HEK293 (cell line): ENCODE results near the gene PLEKHB2.

Source experiments
- CTCF ChIA-PET: fragments of 350-600 bp; formaldehyde crosslinking; extraction: SDS; loops from one replicate; lab custom pipeline; 2021; ENCODE audit warnings: antibody characterized with exemption; lab: Yijun Ruan, JAX
- POLR2A ChIA-PET: fragments of 300-600 bp; formaldehyde crosslinking; extraction: SDS; loops from one replicate; lab custom pipeline; 2020; ENCODE audit warnings: antibody characterized with exemption, inconsistent platforms; lab: Yijun Ruan, JAX
- H3K27ac ChIP-seq: fragments of 200-500 bp; sonication (Bioruptor generic); 2 replicates; pipeline ENCODE4 v1.5.1; 2014; ENCODE audit warnings: low read depth, low read length, control low read depth, inconsistent platforms; ENCODE audit errors: extremely low read depth
- H3K36me3 ChIP-seq, 2 experiments: fragments of 200-500 bp in 1 of 2; sonication (Bioruptor generic) in 1 of 2; 1 replicate in 1 of 2; 2 replicates in 1 of 2; pipeline ENCODE4 v1.5.1; 2014 to 2017; ENCODE audit warnings: inconsistent platforms in 2 of 2, low read length in 2 of 2; ENCODE audit not compliant: control insufficient read depth in 2 of 2, insufficient read depth in 1 of 2
- H3K4me1 ChIP-seq: fragments of 200-500 bp; sonication (Bioruptor generic); 2 replicates; pipeline ENCODE4 v1.5.1; 2014; ENCODE audit warnings: mild to moderate bottlenecking, low read length, inconsistent platforms; ENCODE audit not compliant: control insufficient read depth, insufficient read depth
- H3K4me3 ChIP-seq: 2 replicates; pipeline ENCODE4 v1.5.1; 2011; ENCODE audit warnings: low read depth, mild to moderate bottlenecking, control low read depth, low read length, moderate library complexity
- H3K9me3 ChIP-seq: fragments of 200-500 bp; sonication (Bioruptor generic); 2 replicates; pipeline ENCODE4 v1.5.1; 2014; ENCODE audit warnings: low read depth, low read length, inconsistent platforms; ENCODE audit not compliant: control insufficient read depth, insufficient read depth
- ELK4 ChIP-seq: IDR thresholded peaks from 2 replicates; pipeline ENCODE4 v1.6.1; 2011; ENCODE audit warnings: mild to moderate bottlenecking, low read depth, low read length, borderline replicate concordance
- HOXA7 ChIP-seq: sonication (generic); formaldehyde crosslinking; IDR thresholded peaks from 2 replicates; pipeline ENCODE4 v1.8.1; 2022; ENCODE audit warnings: missing genetic modification reagents, borderline replicate concordance
- HOXC10 ChIP-seq: sonication (generic); formaldehyde crosslinking; IDR thresholded peaks from 2 replicates; pipeline ENCODE4 v1.8.1; 2023; ENCODE audit warnings: mild to moderate bottlenecking, missing genetic modification reagents
- KLF10 ChIP-seq: fragments of 450-650 bp; IDR thresholded peaks from 2 replicates; pipeline ENCODE4 v1.5.1; 2018; ENCODE audit warnings: missing biosample characterization, mild to moderate bottlenecking, missing genetic modification characterization
- KLF7 ChIP-seq: fragments of 450-650 bp; formaldehyde crosslinking; IDR thresholded peaks from 2 replicates; pipeline ENCODE4 v1.5.1; 2016; ENCODE audit warnings: missing biosample characterization, missing genetic modification characterization, borderline replicate concordance
- PBX3 ChIP-seq: sonication (generic); formaldehyde crosslinking; IDR thresholded peaks from 2 replicates; pipeline ENCODE4 v1.8.1; 2022; ENCODE audit warnings: mild to moderate bottlenecking, moderate library complexity, missing genetic modification reagents
- PRDM6 ChIP-seq: fragments of 450-650 bp; formaldehyde crosslinking; IDR thresholded peaks from 2 replicates; pipeline ENCODE4 v1.5.1; 2017; ENCODE audit warnings: missing biosample characterization, missing genetic modification characterization
- REPIN1 ChIP-seq: fragments of 450-650 bp; formaldehyde crosslinking; IDR thresholded peaks from 2 replicates; pipeline ENCODE4 v1.5.1; 2017; ENCODE audit warnings: missing biosample characterization, missing genetic modification characterization, low read depth
- TRIM28 ChIP-seq: IDR thresholded peaks from 2 replicates; pipeline ENCODE4 v1.6.1; 2011; ENCODE audit warnings: low read length, control low read depth, borderline replicate concordance
- ZBTB11 ChIP-seq: fragments of 450-650 bp; formaldehyde crosslinking; conservative IDR thresholded peaks from 2 replicates; pipeline ENCODE4 v1.5.1; 2016; ENCODE audit warnings: low read depth, missing biosample characterization, missing genetic modification characterization
- ZBTB21 ChIP-seq: fragments of 450-650 bp; formaldehyde crosslinking; IDR thresholded peaks from 2 replicates; pipeline ENCODE4 v1.5.1; 2017; ENCODE audit warnings: missing biosample characterization, missing genetic modification characterization
- ZNF248 ChIP-seq: fragments of 450-650 bp; formaldehyde crosslinking; IDR thresholded peaks from 2 replicates; pipeline ENCODE4 v1.5.1; 2017; ENCODE audit warnings: missing biosample characterization, missing genetic modification characterization
- ZNF398 ChIP-seq: fragments of 450-650 bp; formaldehyde crosslinking; IDR thresholded peaks from 2 replicates; pipeline ENCODE4 v1.5.1; 2017; ENCODE audit warnings: missing biosample characterization, missing genetic modification characterization
- ZNF549 ChIP-seq: fragments of 450-650 bp; IDR thresholded peaks from 2 replicates; pipeline ENCODE4 v1.5.1; 2018; ENCODE audit warnings: missing biosample characterization, missing genetic modification characterization, mild to moderate bottlenecking, inconsistent platforms, moderate library complexity
- ZNF621 ChIP-seq: fragments of 450-650 bp; formaldehyde crosslinking; IDR thresholded peaks from 2 replicates; pipeline ENCODE4 v1.5.1; 2017; ENCODE audit warnings: missing biosample characterization, missing genetic modification characterization
- ZNF768 ChIP-seq: fragments of 450-650 bp; formaldehyde crosslinking; IDR thresholded peaks from 2 replicates; pipeline ENCODE4 v1.5.1; 2018; ENCODE audit warnings: missing biosample characterization, mild to moderate bottlenecking, missing genetic modification characterization

The PLEKHB2 gene

GRCh38 chr2:131093006-131093695, 12.0 kb upstream of the PLEKHB2 start, which contains the start of gene FAM168B:
TSS of gene FAM168B (minus strand) at chr2:131093460. CDS start at chr2:131082646, 10,814 bp downstream.
- H3K9me3 ChIP-seq = no peaks in the 10 kb centered on the region
- peak within 1 kb of the TSS; percentile 79 for H3K4me3 ChIP-seq
- H3K27ac ChIP-seq = peak within 1 kb of the TSS; percentile 97
- no peaks in the 10 kb centered on the region for H3K4me1 ChIP-seq
- TF ChIP-seq ELK4 (peak; percentile 64; the same call in 1 of the 2 replicates), ZNF549 (tag by site-specific recombination) (0 out of 2 replicates have a peak, but pooled peaks have one; percentile 17), TRIM28 (peak; percentile 26; the same call in 1 of the 2 replicates), HOXA7 (0 out of 2 replicates have a peak, but pooled peaks have one; percentile 52), KLF10 (tag by site-specific recombination) (peak; percentile 65), ZNF248 (tag by site-specific recombination) (no peak), HOXC10 (0 out of 2 replicates have a peak, but pooled peaks have one; percentile 82), ZBTB21 (no peak), PBX3 (CRISPR knock-in tag) (no peak), ZBTB11 (0 out of 2 replicates have a peak, but pooled peaks have one; percentile 12), REPIN1 (tag by site-specific recombination) (no peak), PRDM6 (no peak)
- ChIA-PET POLR2A (interaction anchor here (0.6 to 1.8 kb wide), 7 partner anchors 10 to 91 kb away, joined by 3 to 16 read pairs (median 6); partner anchors contain the start of gene PLEKHB2), CTCF (interaction anchor here (1.1 to 1.2 kb wide), 2 partner anchors 11 to 13 kb away, joined by 3 to 4 read pairs; no protein-coding TSS in a partner anchor)
- H3K36me3 ChIP-seq = peaks cover 26 to 31% of the 10 kb centered on the region in 2 experiments

- Histone ChIP-seq H3K4me1 (no peaks in the 10 kb centered on the region), H3K4me3 (peak overlapping the region; percentile 79), H3K27ac (peak overlapping the region; percentile 97), H3K9me3 (no peaks in the 10 kb centered on the region), H3K36me3 (peaks cover 19 to 24% of the 10 kb centered on the region in 2 experiments; a peak in 2 of 3 replicates)
- ChIA-PET CTCF (no interaction called here), POLR2A (interaction anchor here (0.6 to 1.8 kb wide), 6 partner anchors 9 to 92 kb away, joined by 3 to 16 read pairs (median 5); partner anchors contain the start of gene PLEKHB2)
- TF ChIP-seq ZNF398 (tag by site-specific recombination) = no peak
- TF ChIP-seq ZNF768 = no peak
- TF ChIP-seq KLF10 (tag by site-specific recombination) = no peak; the same call in 1 of the 2 replicates
- no peak for TF ChIP-seq KLF7
- TF ChIP-seq ZNF621 (tag by site-specific recombination) = no peak
Observed at GRCh38 chr2:131093696-131094462, 11.3 kb upstream of the PLEKHB2 start.
